ENCODE results near the gene SYT9.

SYT9 gene

GRCh38 chr11:7451520-7451919 lies 199.8 kb downstream of the SYT9 start:
- DNase-seq (ENCODE audit: low read depth), result no peak
- no peak overlapping the region for H3K4me3 ChIP-seq (ENCODE audit: low read depth, low read length)
- TF ChIP-seq POLR2A (IDR thresholded peaks at IDR 0.05; ENCODE audit: extremely low read depth, insufficient read length) (no peak), MYC (IDR thresholded peaks at IDR 0.05; ENCODE audit: low read depth, low read length) (no peak), CTCF (IDR thresholded peaks at IDR 0.05; ENCODE audit: low read depth, low read length) (no peak), MAX (IDR thresholded peaks at IDR 0.05; ENCODE audit: low read depth, low read length) (no peak)

GRCh38 chr11:7451952-7452494 lies 200.3 kb downstream of the SYT9 start:
- H3K4me3 ChIP-seq (ENCODE audit: low read depth, low read length), result no peak overlapping the region
- no peak for TF ChIP-seq MAX (IDR thresholded peaks at IDR 0.05; ENCODE audit: low read depth, low read length)
- TF ChIP-seq POLR2A (IDR thresholded peaks at IDR 0.05; ENCODE audit: extremely low read depth, insufficient read length), result no peak
- TF ChIP-seq MYC (IDR thresholded peaks at IDR 0.05; ENCODE audit: low read depth, low read length), result no peak
- TF ChIP-seq CTCF (IDR thresholded peaks at IDR 0.05; ENCODE audit: low read depth, low read length), result no peak
- no peak for DNase-seq (ENCODE audit: low read depth)

- TF ChIP-seq CTCF (IDR thresholded peaks at IDR 0.05; ENCODE audit: low read depth, low read length) (no peak), MYC (IDR thresholded peaks at IDR 0.05; ENCODE audit: low read depth, low read length) (no peak), MAX (IDR thresholded peaks at IDR 0.05; ENCODE audit: low read depth, low read length) (no peak), POLR2A (IDR thresholded peaks at IDR 0.05; ENCODE audit: extremely low read depth, insufficient read length) (no peak)
Measured at GRCh38 chr11:7454854-7455253, 203.2 kb downstream of the SYT9 start.

GRCh38 chr11:7457211-7457610 lies 205.5 kb downstream of the SYT9 start:
- no peak for DNase-seq (ENCODE audit: low read depth)
- H3K4me3 ChIP-seq (ENCODE audit: low read depth, low read length), result no peak overlapping the region
- no peak for TF ChIP-seq MAX (IDR thresholded peaks at IDR 0.05; ENCODE audit: low read depth, low read length)

More at GRCh38 chr11:7454854-7455253, 203.2 kb downstream of the SYT9 start:
- DNase-seq (ENCODE audit: low read depth), result no peak
- no peak overlapping the region for H3K4me3 ChIP-seq (ENCODE audit: low read depth, low read length)

- TF ChIP-seq MYC (IDR thresholded peaks at IDR 0.05; ENCODE audit: low read depth, low read length), result no peak
- TF ChIP-seq CTCF (IDR thresholded peaks at IDR 0.05; ENCODE audit: low read depth, low read length), result no peak
- no peak for TF ChIP-seq MAX (IDR thresholded peaks at IDR 0.05; ENCODE audit: low read depth, low read length)
- no peak for TF ChIP-seq POLR2A (IDR thresholded peaks at IDR 0.05; ENCODE audit: extremely low read depth, insufficient read length)
Measured at GRCh38 chr11:7462706-7463105, 211.0 kb downstream of the SYT9 start.

GRCh38 chr11:7467652-7468051 lies 215.9 kb downstream of the SYT9 start:
- H3K4me3 ChIP-seq (ENCODE audit: low read depth, low read length), result no peak overlapping the region
- TF ChIP-seq POLR2A (IDR thresholded peaks at IDR 0.05; ENCODE audit: extremely low read depth, insufficient read length) (no peak), CTCF (IDR thresholded peaks at IDR 0.05; ENCODE audit: low read depth, low read length) (no peak), MYC (IDR thresholded peaks at IDR 0.05; ENCODE audit: low read depth, low read length) (no peak), MAX (IDR thresholded peaks at IDR 0.05; ENCODE audit: low read depth, low read length) (no peak)
- DNase-seq (ENCODE audit: low read depth), result no peak

More at GRCh38 chr11:7462706-7463105, 211.0 kb downstream of the SYT9 start:
- H3K4me3 ChIP-seq (ENCODE audit: low read depth, low read length), result no peak overlapping the region
- no peak for DNase-seq (ENCODE audit: low read depth)
